Hepatocyte (in vitro differentiated cells): ENCODE results near the gene PLSCR3.

Experiments
- EZH2phosphoT487 ChIP-seq: fragments of 200-600 bp; sonication (generic); IDR thresholded peaks from one replicate; pipeline ENCODE4 v1.6.1; 2018; ENCODE audit warnings: antibody characterized with exemption, mild to moderate bottlenecking, low read depth, moderate library complexity; ENCODE audit not compliant: unreplicated experiment, severe bottlenecking
- TF ChIP-seq, protein P1 (sequence below): fragments of 200-600 bp; sonication (generic); IDR thresholded peaks from 2 replicates; pipeline ENCODE4 v1.5.1; 2016; ENCODE audit warnings: antibody characterized with exemption, mild to moderate bottlenecking; ENCODE audit not compliant: poor library complexity

DNA sequence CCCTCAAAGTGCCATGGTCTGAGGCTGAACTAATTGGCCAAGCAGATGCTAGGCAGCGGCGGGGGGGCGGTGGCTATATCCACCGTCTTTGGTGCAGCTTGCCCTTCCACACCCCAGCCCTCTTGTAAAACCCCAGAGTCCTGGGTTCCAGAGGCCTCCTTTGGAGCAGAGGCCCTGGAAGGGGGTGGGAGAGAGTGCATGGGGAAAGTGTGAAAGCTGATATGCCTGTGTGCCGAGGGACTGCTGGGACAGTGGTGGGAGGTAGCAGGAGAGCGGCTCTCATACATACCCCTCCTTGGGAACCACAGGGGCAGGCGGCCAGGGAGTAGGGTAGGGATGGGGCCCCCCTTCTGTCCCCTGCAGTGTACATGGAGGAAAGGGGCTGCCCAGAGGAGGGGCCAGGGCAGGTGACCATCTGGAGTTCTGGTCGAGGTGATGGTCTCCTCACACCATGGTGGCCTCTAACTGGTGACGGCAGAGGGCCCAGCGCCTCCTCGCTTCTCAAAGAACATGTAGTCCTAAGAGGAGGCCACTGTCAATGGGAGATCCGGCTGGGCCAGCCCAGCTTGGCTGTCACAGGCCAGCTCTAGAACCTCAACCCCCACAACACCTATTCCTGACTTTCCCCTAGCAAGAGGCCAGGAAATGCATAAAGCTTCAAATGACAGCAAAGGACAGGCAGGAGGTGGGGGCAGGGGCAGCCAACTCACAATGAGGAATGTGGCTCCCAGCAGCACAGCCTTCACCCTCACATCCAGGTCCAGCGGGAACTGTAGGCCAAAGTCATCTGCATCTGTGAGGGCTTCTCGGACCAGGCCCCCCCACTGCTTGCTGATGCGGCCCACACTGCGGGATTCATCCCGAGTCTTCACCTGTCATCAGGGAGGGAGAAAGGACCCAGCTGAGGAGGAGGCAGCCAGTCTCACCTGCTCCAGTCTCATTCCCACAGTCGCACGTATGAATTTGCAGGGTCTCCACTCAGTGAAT lies 4.1 kb downstream of the PLSCR3 start:
- TF ChIP-seq, protein P1, sequence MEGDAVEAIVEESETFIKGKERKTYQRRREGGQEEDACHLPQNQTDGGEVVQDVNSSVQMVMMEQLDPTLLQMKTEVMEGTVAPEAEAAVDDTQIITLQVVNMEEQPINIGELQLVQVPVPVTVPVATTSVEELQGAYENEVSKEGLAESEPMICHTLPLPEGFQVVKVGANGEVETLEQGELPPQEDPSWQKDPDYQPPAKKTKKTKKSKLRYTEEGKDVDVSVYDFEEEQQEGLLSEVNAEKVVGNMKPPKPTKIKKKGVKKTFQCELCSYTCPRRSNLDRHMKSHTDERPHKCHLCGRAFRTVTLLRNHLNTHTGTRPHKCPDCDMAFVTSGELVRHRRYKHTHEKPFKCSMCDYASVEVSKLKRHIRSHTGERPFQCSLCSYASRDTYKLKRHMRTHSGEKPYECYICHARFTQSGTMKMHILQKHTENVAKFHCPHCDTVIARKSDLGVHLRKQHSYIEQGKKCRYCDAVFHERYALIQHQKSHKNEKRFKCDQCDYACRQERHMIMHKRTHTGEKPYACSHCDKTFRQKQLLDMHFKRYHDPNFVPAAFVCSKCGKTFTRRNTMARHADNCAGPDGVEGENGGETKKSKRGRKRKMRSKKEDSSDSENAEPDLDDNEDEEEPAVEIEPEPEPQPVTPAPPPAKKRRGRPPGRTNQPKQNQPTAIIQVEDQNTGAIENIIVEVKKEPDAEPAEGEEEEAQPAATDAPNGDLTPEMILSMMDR: no peak
- no peak for TF ChIP-seq EZH2phosphoT487
